ENCODE measurements around the gene PUM1. TPM values are rescaled to one million over a fixed set of nuclear protein-coding genes. Genes with fewer than 3 reads are reported as not detected.

The PUM1 gene
- total and polyA plus RNA-seq, 2 of the 4 experiments (the other 2 are of a cell fraction): 75.4 to 137 TPM

DNA sequence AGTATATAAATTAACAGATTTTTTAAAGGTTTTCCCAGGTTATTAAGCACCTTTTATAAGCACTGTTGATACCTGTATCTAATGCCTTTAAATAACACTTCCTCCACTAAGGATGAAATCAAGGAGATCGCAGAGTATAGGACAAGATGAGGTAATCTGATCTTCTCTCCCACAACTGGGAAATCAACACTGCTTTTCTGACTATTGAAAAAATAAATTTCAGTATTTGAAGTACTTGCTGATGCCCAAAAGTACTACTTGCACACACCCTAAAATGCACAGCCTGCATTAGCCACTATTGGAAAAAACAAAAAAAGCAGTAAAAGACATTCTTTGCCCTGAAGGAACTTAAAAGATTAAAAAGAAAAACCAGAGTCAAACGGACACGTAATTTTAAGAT lies 48.6 kb downstream of the PUM1 start:
- H3K4me2 ChIP-seq (ENCODE audit: low read depth, low read length): no peak overlapping the region
- no peak overlapping the region for H4K5ac ChIP-seq (ENCODE audit: low read depth, low read length)
- H3K4ac ChIP-seq (ENCODE audit: low read depth, low read length): no peak overlapping the region
- no peak overlapping the region for H3K27ac ChIP-seq (ENCODE audit: insufficient read depth, low read length)
- no peak overlapping the region for H3K18ac ChIP-seq (ENCODE audit: low read depth, low read length)
- ChIA-PET CTCF (no interaction called here), POLR2A (ENCODE audit: unreplicated experiment) (no interaction called here)
- no peak overlapping the region for H4K91ac ChIP-seq (ENCODE audit: insufficient read depth, low read depth, low read length)
- H3K79me1 ChIP-seq (ENCODE audit: low read depth in 1 of 2, low read length in 2 of 2): peaks cover 11 to 56% of the 10 kb centered on the region in 2 experiments
- TF ChIP-seq POLR2A (IDR thresholded peaks at IDR 0.05; ENCODE audit: low read depth, low read length): no peak
- TF ChIP-seq MAZ (IDR thresholded peaks at IDR 0.05; ENCODE audit: borderline replicate concordance, low read depth, low read length): no peak
- TF ChIP-seq, protein P1, sequence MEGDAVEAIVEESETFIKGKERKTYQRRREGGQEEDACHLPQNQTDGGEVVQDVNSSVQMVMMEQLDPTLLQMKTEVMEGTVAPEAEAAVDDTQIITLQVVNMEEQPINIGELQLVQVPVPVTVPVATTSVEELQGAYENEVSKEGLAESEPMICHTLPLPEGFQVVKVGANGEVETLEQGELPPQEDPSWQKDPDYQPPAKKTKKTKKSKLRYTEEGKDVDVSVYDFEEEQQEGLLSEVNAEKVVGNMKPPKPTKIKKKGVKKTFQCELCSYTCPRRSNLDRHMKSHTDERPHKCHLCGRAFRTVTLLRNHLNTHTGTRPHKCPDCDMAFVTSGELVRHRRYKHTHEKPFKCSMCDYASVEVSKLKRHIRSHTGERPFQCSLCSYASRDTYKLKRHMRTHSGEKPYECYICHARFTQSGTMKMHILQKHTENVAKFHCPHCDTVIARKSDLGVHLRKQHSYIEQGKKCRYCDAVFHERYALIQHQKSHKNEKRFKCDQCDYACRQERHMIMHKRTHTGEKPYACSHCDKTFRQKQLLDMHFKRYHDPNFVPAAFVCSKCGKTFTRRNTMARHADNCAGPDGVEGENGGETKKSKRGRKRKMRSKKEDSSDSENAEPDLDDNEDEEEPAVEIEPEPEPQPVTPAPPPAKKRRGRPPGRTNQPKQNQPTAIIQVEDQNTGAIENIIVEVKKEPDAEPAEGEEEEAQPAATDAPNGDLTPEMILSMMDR (conservative IDR thresholded peaks at IDR 0.05; ENCODE audit: low read depth, low read length): no peak
- TF ChIP-seq, protein P2, sequence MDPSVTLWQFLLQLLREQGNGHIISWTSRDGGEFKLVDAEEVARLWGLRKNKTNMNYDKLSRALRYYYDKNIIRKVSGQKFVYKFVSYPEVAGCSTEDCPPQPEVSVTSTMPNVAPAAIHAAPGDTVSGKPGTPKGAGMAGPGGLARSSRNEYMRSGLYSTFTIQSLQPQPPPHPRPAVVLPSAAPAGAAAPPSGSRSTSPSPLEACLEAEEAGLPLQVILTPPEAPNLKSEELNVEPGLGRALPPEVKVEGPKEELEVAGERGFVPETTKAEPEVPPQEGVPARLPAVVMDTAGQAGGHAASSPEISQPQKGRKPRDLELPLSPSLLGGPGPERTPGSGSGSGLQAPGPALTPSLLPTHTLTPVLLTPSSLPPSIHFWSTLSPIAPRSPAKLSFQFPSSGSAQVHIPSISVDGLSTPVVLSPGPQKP (IDR thresholded peaks at IDR 0.05; ENCODE audit: borderline replicate concordance, low read depth, low read length): no peak
- no peak for TF ChIP-seq MXI1 (IDR thresholded peaks at IDR 0.05; ENCODE audit: borderline replicate concordance, low read depth, low read length)
- TF ChIP-seq SMC3 (IDR thresholded peaks at IDR 0.05; ENCODE audit: low read depth, low read length): no peak
- no peak overlapping the region for H2BK120ac ChIP-seq (ENCODE audit: low read depth, low read length)
- no peak overlapping the region for H2BK15ac ChIP-seq (ENCODE audit: low read depth, low read length)
- no peak overlapping the region for H2BK5ac ChIP-seq (ENCODE audit: low read depth, low read length, poor library complexity, severe bottlenecking)
- dilution Hi-C loops (cut with HindIII; ENCODE audit: low sequenced_read_pairs, unreplicated experiment): no loop called here
- BruUV-seq (replicated peaks): no TSS peak
- H3K23ac ChIP-seq (ENCODE audit: low read depth, low read length): no peak overlapping the region
- no peak overlapping the region for H4K8ac ChIP-seq (ENCODE audit: low read depth in 2 of 2, low read length in 2 of 2)
- H3K9ac ChIP-seq (ENCODE audit: low read depth, low read length): no peak overlapping the region
- no peak overlapping the region for H3K14ac ChIP-seq (replicated peaks; ENCODE audit: low read depth, low read length)
- H2AK9ac ChIP-seq (replicated peaks; ENCODE audit: low read depth, low read length, poor library complexity): no peak overlapping the region
- intact Hi-C loops (cut with micrococcal nuclease): no loop called here
- H3K56ac ChIP-seq (ENCODE audit: extremely low read depth, insufficient read depth, low read length): no peak overlapping the region
- no peak overlapping the region for H2AFZ ChIP-seq (replicated peaks; ENCODE audit: low read length, poor library complexity)
- no peak overlapping the region for H3K4me3 ChIP-seq (ENCODE audit: insufficient read depth, low read depth, low read length)
- peaks cover 14% of the 10 kb centered on the region for H3K9me1 ChIP-seq (ENCODE audit: insufficient read depth, low read length)
- in situ Hi-C loops (cut with MboI; ENCODE audit: low sequenced_read_pairs): no loop called here
- no peak for DNase-seq
- peaks cover 8% of the 10 kb centered on the region for H3K4me1 ChIP-seq (ENCODE audit: control insufficient read depth, insufficient read depth, low read length)
- no peaks in the 10 kb centered on the region for H3K36me3 ChIP-seq (ENCODE audit: control insufficient read depth, insufficient read depth, low read length)
- ATAC-seq (ENCODE audit: low read depth): no peak
- no peak overlapping the region for H2BK20ac ChIP-seq (ENCODE audit: low read depth, low read length)
- H3K9me3 ChIP-seq (ENCODE audit: control insufficient read depth, insufficient read depth, low read length): no peaks in the 10 kb centered on the region
- WGBS, 2 experiments (ENCODE audit: extremely low coverage in 2 of 2, insufficient read length in 1 of 2): no CpG with 5 or more reads among the region's 3 CpGs
- no peaks in the 10 kb centered on the region for H3K27me3 ChIP-seq (ENCODE audit: control insufficient read depth, insufficient read depth, low read length)
- peaks cover 84% of the 10 kb centered on the region for H4K20me1 ChIP-seq (ENCODE audit: insufficient read depth, low read length)
- H2AK5ac ChIP-seq (ENCODE audit: low read depth, low read length): no peak overlapping the region

All from IMR-90 (cell line).